HEK293 (cell line): ENCODE results near the gene EVL.

ENCODE experiments used
- CTCF ChIA-PET: fragments of 350-600 bp; formaldehyde crosslinking; extraction: SDS; loops from one replicate; lab custom pipeline; 2021; ENCODE audit warnings: antibody characterized with exemption; lab: Yijun Ruan, JAX
- POLR2A ChIA-PET: fragments of 300-600 bp; formaldehyde crosslinking; extraction: SDS; loops from one replicate; lab custom pipeline; 2020; ENCODE audit warnings: antibody characterized with exemption, inconsistent platforms; lab: Yijun Ruan, JAX
- H3K27ac ChIP-seq: fragments of 200-500 bp; sonication (Bioruptor generic); 2 replicates; pipeline ENCODE4 v1.5.1; 2014; ENCODE audit warnings: low read depth, low read length, control low read depth, inconsistent platforms; ENCODE audit errors: extremely low read depth
- H3K36me3 ChIP-seq, 2 experiments: fragments of 200-500 bp in 1 of 2; sonication (Bioruptor generic) in 1 of 2; 1 replicate in 1 of 2; 2 replicates in 1 of 2; pipeline ENCODE4 v1.5.1; 2014 to 2017; ENCODE audit warnings: inconsistent platforms in 2 of 2, low read length in 2 of 2; ENCODE audit not compliant: control insufficient read depth in 2 of 2, insufficient read depth in 1 of 2
- H3K4me1 ChIP-seq: fragments of 200-500 bp; sonication (Bioruptor generic); 2 replicates; pipeline ENCODE4 v1.5.1; 2014; ENCODE audit warnings: mild to moderate bottlenecking, low read length, inconsistent platforms; ENCODE audit not compliant: control insufficient read depth, insufficient read depth
- H3K4me3 ChIP-seq: 2 replicates; pipeline ENCODE4 v1.5.1; 2011; ENCODE audit warnings: low read depth, mild to moderate bottlenecking, control low read depth, low read length, moderate library complexity
- H3K9me3 ChIP-seq: fragments of 200-500 bp; sonication (Bioruptor generic); 2 replicates; pipeline ENCODE4 v1.5.1; 2014; ENCODE audit warnings: low read depth, low read length, inconsistent platforms; ENCODE audit not compliant: control insufficient read depth, insufficient read depth
- ATF2 ChIP-seq: fragments of 450-650 bp; formaldehyde crosslinking; IDR thresholded peaks from 2 replicates; pipeline ENCODE4 v1.5.1; 2016; ENCODE audit warnings: missing biosample characterization, missing genetic modification characterization, low read depth
- FEZF1 ChIP-seq: fragments of 450-650 bp; formaldehyde crosslinking; IDR thresholded peaks from 2 replicates; pipeline ENCODE4 v1.5.1; 2016; ENCODE audit warnings: missing biosample characterization, missing genetic modification characterization
- HOXA7 ChIP-seq: sonication (generic); formaldehyde crosslinking; IDR thresholded peaks from 2 replicates; pipeline ENCODE4 v1.8.1; 2022; ENCODE audit warnings: missing genetic modification reagents, borderline replicate concordance
- KLF8 ChIP-seq: fragments of 450-650 bp; formaldehyde crosslinking; IDR thresholded peaks from 2 replicates; pipeline ENCODE4 v1.5.1; 2016; ENCODE audit warnings: missing biosample characterization, missing genetic modification characterization
- OSR2 ChIP-seq: fragments of 450-650 bp; formaldehyde crosslinking; IDR thresholded peaks from 2 replicates; pipeline ENCODE4 v1.5.1; 2016; ENCODE audit warnings: missing biosample characterization, missing genetic modification characterization
- PRDM1 ChIP-seq: fragments of 450-650 bp; formaldehyde crosslinking; IDR thresholded peaks from 2 replicates; pipeline ENCODE4; 2016; ENCODE audit warnings: missing biosample characterization, missing genetic modification characterization
- SALL2 ChIP-seq: fragments of 450-650 bp; formaldehyde crosslinking; IDR thresholded peaks from 2 replicates; pipeline ENCODE4 v1.5.0; 2017; ENCODE audit warnings: missing biosample characterization, mild to moderate bottlenecking, missing genetic modification characterization, borderline replicate concordance
- ZBTB10 ChIP-seq: fragments of 450-650 bp; formaldehyde crosslinking; IDR thresholded peaks from 2 replicates; pipeline ENCODE4 v1.5.1; 2016; ENCODE audit warnings: missing biosample characterization, missing genetic modification characterization
- ZBTB48 ChIP-seq: fragments of 450-650 bp; formaldehyde crosslinking; IDR thresholded peaks from 2 replicates; pipeline ENCODE4 v1.5.1; 2016; ENCODE audit warnings: missing biosample characterization, missing genetic modification characterization
- ZFP3 ChIP-seq: fragments of 450-650 bp; formaldehyde crosslinking; IDR thresholded peaks from 2 replicates; pipeline ENCODE4 v1.5.1; 2016; ENCODE audit warnings: low read depth, missing biosample characterization, missing genetic modification characterization
- ZFP37 ChIP-seq: fragments of 450-650 bp; formaldehyde crosslinking; IDR thresholded peaks from 2 replicates; pipeline ENCODE4 v1.5.1; 2016; ENCODE audit warnings: missing biosample characterization, missing genetic modification characterization
- ZNF138 ChIP-seq: fragments of 450-650 bp; formaldehyde crosslinking; IDR thresholded peaks from 2 replicates; pipeline ENCODE4 v1.5.1; 2016; ENCODE audit warnings: missing biosample characterization, missing genetic modification characterization, borderline replicate concordance
- ZNF157 ChIP-seq: fragments of 450-650 bp; formaldehyde crosslinking; IDR thresholded peaks from 2 replicates; pipeline ENCODE4 v1.5.1; 2016; ENCODE audit warnings: missing biosample characterization, missing genetic modification characterization
- ZNF169 ChIP-seq: fragments of 450-650 bp; formaldehyde crosslinking; IDR thresholded peaks from 2 replicates; pipeline ENCODE4 v1.5.1; 2016; ENCODE audit warnings: missing biosample characterization, missing genetic modification characterization
- ZNF174 ChIP-seq: fragments of 450-650 bp; formaldehyde crosslinking; IDR thresholded peaks from 2 replicates; pipeline ENCODE4 v1.5.0; 2017; ENCODE audit warnings: missing biosample characterization, mild to moderate bottlenecking, missing genetic modification characterization
- ZNF302 ChIP-seq: fragments of 450-650 bp; formaldehyde crosslinking; IDR thresholded peaks from 2 replicates; pipeline ENCODE4 v1.5.1; 2016; ENCODE audit warnings: missing biosample characterization, missing genetic modification characterization, low read depth
- ZNF398 ChIP-seq: fragments of 450-650 bp; formaldehyde crosslinking; IDR thresholded peaks from 2 replicates; pipeline ENCODE4 v1.5.1; 2017; ENCODE audit warnings: missing biosample characterization, missing genetic modification characterization
- ZNF416 ChIP-seq: fragments of 450-650 bp; formaldehyde crosslinking; IDR thresholded peaks from 2 replicates; pipeline ENCODE4 v1.5.1; 2016; ENCODE audit warnings: missing biosample characterization, missing genetic modification characterization
- ZNF449 ChIP-seq: fragments of 450-650 bp; formaldehyde crosslinking; IDR thresholded peaks from 2 replicates; pipeline ENCODE4 v1.5.1; 2017; ENCODE audit warnings: missing biosample characterization, mild to moderate bottlenecking, missing genetic modification characterization, moderate library complexity
- ZNF473 ChIP-seq: fragments of 450-650 bp; formaldehyde crosslinking; IDR thresholded peaks from 2 replicates; pipeline ENCODE4 v1.5.1; 2017; ENCODE audit warnings: missing biosample characterization, missing genetic modification characterization
- ZNF48 ChIP-seq: fragments of 450-650 bp; formaldehyde crosslinking; IDR thresholded peaks from 2 replicates; pipeline ENCODE4 v1.5.1; 2016; ENCODE audit warnings: missing biosample characterization, missing genetic modification characterization
- ZNF521 ChIP-seq: fragments of 450-650 bp; formaldehyde crosslinking; IDR thresholded peaks from 2 replicates; pipeline ENCODE4 v1.5.1; 2017; ENCODE audit warnings: missing biosample characterization, mild to moderate bottlenecking, missing genetic modification characterization
- ZNF658 ChIP-seq: fragments of 450-650 bp; formaldehyde crosslinking; IDR thresholded peaks from 2 replicates; pipeline ENCODE4; 2016; ENCODE audit warnings: missing biosample characterization, missing genetic modification characterization
- ZNF670 ChIP-seq: fragments of 450-650 bp; formaldehyde crosslinking; IDR thresholded peaks from 2 replicates; pipeline ENCODE4 v1.5.1; 2016; ENCODE audit warnings: missing biosample characterization, missing genetic modification characterization, low read depth
- ZNF677 ChIP-seq: fragments of 450-650 bp; IDR thresholded peaks from 2 replicates; pipeline ENCODE4 v1.5.0; 2018; ENCODE audit warnings: missing biosample characterization, mild to moderate bottlenecking, missing genetic modification characterization, moderate library complexity
- ZNF692 ChIP-seq: fragments of 450-650 bp; formaldehyde crosslinking; IDR thresholded peaks from 2 replicates; pipeline ENCODE4 v1.5.1; 2016; ENCODE audit warnings: missing biosample characterization, missing genetic modification characterization

EVL gene

GRCh38 chr14:100110816-100111215 lies 45.6 kb downstream of the EVL start (continued):
- no peak for TF ChIP-seq KLF8 (tag by site-specific recombination)
- no peak for TF ChIP-seq ZNF692 (tag by site-specific recombination)
- TF ChIP-seq ZNF138: no peak
- TF ChIP-seq ZNF449 (tag by site-specific recombination): no peak
- TF ChIP-seq ZNF473 (tag by site-specific recombination): no peak
- no peak for TF ChIP-seq ZFP3 (tag by site-specific recombination)
- TF ChIP-seq ATF2 (tag by site-specific recombination): no peak
- no peak for TF ChIP-seq ZNF157
- TF ChIP-seq, all 188 proteins: peak for 0

- no peak for TF ChIP-seq PRDM1
- no peak for TF ChIP-seq ZNF677
- TF ChIP-seq ZNF138: no peak
- no peak for TF ChIP-seq ZNF169 (tag by site-specific recombination)
- TF ChIP-seq ZNF658 (tag by site-specific recombination): no peak
- TF ChIP-seq ZBTB48 (tag by site-specific recombination): no peak
- no peak for TF ChIP-seq SALL2 (tag by site-specific recombination)
- TF ChIP-seq ZNF48 (tag by site-specific recombination): no peak
- no peak for TF ChIP-seq ZNF174 (tag by site-specific recombination)
- no peak for TF ChIP-seq ZNF302
- TF ChIP-seq ZNF416: no peak
- no peak for TF ChIP-seq HOXA7 (CRISPR knock-in tag)
- TF ChIP-seq OSR2: no peak
- no peak for TF ChIP-seq ZNF521 (tag by site-specific recombination)
- no peak for TF ChIP-seq ZFP37 (tag by site-specific recombination)
- no peak for TF ChIP-seq ATF2 (tag by site-specific recombination)
- TF ChIP-seq FEZF1: no peak
- TF ChIP-seq ZNF670: no peak
- TF ChIP-seq ZBTB10 (tag by site-specific recombination): no peak
- no peak for TF ChIP-seq ZNF398 (tag by site-specific recombination)
- Histone ChIP-seq H3K27ac (no peak overlapping the region), H3K4me3 (no peak overlapping the region), H3K9me3 (no peaks in the 10 kb centered on the region), H3K4me1 (no peaks in the 10 kb centered on the region; the same call in 1 of the 2 replicates), H3K36me3 (peaks cover 0 to 5% of the 10 kb centered on the region in 2 experiments; a peak in 1 of 3 replicates)
- CTCF ChIA-PET: interaction anchor here (1.0 to 1.6 kb wide), 2 partner anchors 81 to 129 kb away, joined by 4 read pairs; no protein-coding TSS in a partner anchor
- POLR2A ChIA-PET: no interaction called here
These were observed 46.9 kb downstream of the EVL start for GRCh38 chr14:100111931-100112704.
